Liver (tissue), 9 donors: ENCODE results near the gene C22orf31. TPM values are rescaled to one million over a fixed set of nuclear protein-coding genes. Genes with fewer than 3 reads are reported as not detected.

ENCODE experiments used
- DNase-seq: peaks from one replicate; pipeline ENCODE4 v3.0.0-alpha.2; 2017; ENCODE audit warnings: low spot score
- H3K27ac ChIP-seq, 2 donors: one replicate each; pipeline ENCODE4 v1.7.0; 2013; ENCODE audit warnings: inconsistent platforms in 2 of 2, low read length in 2 of 2, control low read depth in 1 of 2, low read depth in 1 of 2, mild to moderate bottlenecking in 1 of 2
- H3K27me3 ChIP-seq, 4 donors: one replicate each; pipeline versions ENCODE4 v1.6.1 to v1.7.0; 2013; ENCODE audit warnings: low read length in 3 of 4, inconsistent platforms in 1 of 4, mild to moderate bottlenecking in 1 of 4, moderate library complexity in 1 of 4; ENCODE audit not compliant: control insufficient read depth in 4 of 4, insufficient read depth in 4 of 4
- H3K36me3 ChIP-seq, 4 donors: one replicate each; pipeline versions ENCODE4 v1.6.1 to v1.7.0; 2013; ENCODE audit warnings: low read length in 3 of 4, mild to moderate bottlenecking in 3 of 4, low read depth in 1 of 4, moderate library complexity in 1 of 4; ENCODE audit not compliant: control insufficient read depth in 4 of 4, insufficient read depth in 3 of 4
- H3K4me1 ChIP-seq, 4 donors: one replicate each; pipeline versions ENCODE4 v1.6.1 to v1.7.0; 2013; ENCODE audit warnings: low read length in 3 of 4, mild to moderate bottlenecking in 3 of 4, moderate library complexity in 1 of 4; ENCODE audit not compliant: control insufficient read depth in 4 of 4, insufficient read depth in 4 of 4
- H3K4me3 ChIP-seq, 3 donors: one replicate each; pipeline versions ENCODE4 v1.6.1 to v1.7.0; 2013; ENCODE audit warnings: low read length in 3 of 3, control low read depth in 1 of 3, low read depth in 1 of 3, mild to moderate bottlenecking in 1 of 3
- H3K9ac ChIP-seq, 2 donors: one replicate each; pipeline ENCODE4 v1.7.0; 2013; ENCODE audit warnings: low read length in 2 of 2, mild to moderate bottlenecking in 2 of 2, moderate library complexity in 2 of 2, control low read depth in 1 of 2, low read depth in 1 of 2
- H3K9me3 ChIP-seq, 4 donors: one replicate each; pipeline versions ENCODE4 v1.6.1 to v1.7.0; 2013; ENCODE audit warnings: low read length in 3 of 4; ENCODE audit not compliant: control insufficient read depth in 4 of 4
- EGR1 ChIP-seq, 2 donors: IDR thresholded peaks; 2 replicates each; pipeline ENCODE4 v1.6.1; 2016 to 2018; ENCODE audit warnings: antibody characterized with exemption in 2 of 2, low read depth in 2 of 2
- FOXA1 ChIP-seq: IDR thresholded peaks from 2 replicates; pipeline ENCODE4 v1.6.1; 2016; ENCODE audit warnings: antibody characterized with exemption
- FOXA2 ChIP-seq: IDR thresholded peaks from 2 replicates; pipeline ENCODE4 v1.6.1; 2016; ENCODE audit warnings: antibody characterized with exemption
- GABPA ChIP-seq, 2 donors: IDR thresholded peaks in 1 of 2; conservative IDR thresholded peaks in 1 of 2; 2 replicates each; pipeline ENCODE4 v1.6.1; 2016; ENCODE audit warnings: antibody characterized with exemption in 2 of 2, mild to moderate bottlenecking in 1 of 2, moderate library complexity in 1 of 2
- HNF4A ChIP-seq, 2 donors: conservative IDR thresholded peaks; 2 replicates each; pipeline ENCODE4 v1.6.1; 2016; ENCODE audit warnings: antibody characterized with exemption in 2 of 2, mild to moderate bottlenecking in 2 of 2
- HNF4G ChIP-seq: IDR thresholded peaks from 2 replicates; pipeline ENCODE4 v1.6.1; 2016; ENCODE audit warnings: antibody characterized with exemption
- JUND ChIP-seq, 2 donors: IDR thresholded peaks; 2 replicates each; pipeline ENCODE4 v1.6.1; 2016; ENCODE audit warnings: antibody characterized with exemption in 2 of 2
- NR2F2 ChIP-seq: IDR thresholded peaks from 2 replicates; pipeline ENCODE4 v1.6.1; 2016; ENCODE audit warnings: antibody characterized with exemption
- RAD21 ChIP-seq, 2 donors: IDR thresholded peaks; 2 replicates each; pipeline ENCODE4 v1.6.1; 2016; ENCODE audit warnings: antibody characterized with exemption in 2 of 2, mild to moderate bottlenecking in 2 of 2
- RXRA ChIP-seq, 2 donors: IDR thresholded peaks; 2 replicates each; pipeline ENCODE4 v1.6.1; 2017 to 2018; ENCODE audit warnings: antibody characterized with exemption in 2 of 2, mild to moderate bottlenecking in 1 of 2
- SP1 ChIP-seq: IDR thresholded peaks from 2 replicates; pipeline ENCODE4 v1.6.1; 2018; ENCODE audit warnings: antibody characterized with exemption, mild to moderate bottlenecking
- TAF1 ChIP-seq: conservative IDR thresholded peaks from 2 replicates; pipeline ENCODE4 v1.6.1; 2016; ENCODE audit warnings: antibody characterized with exemption, mild to moderate bottlenecking
- YY1 ChIP-seq: IDR thresholded peaks from 2 replicates; pipeline ENCODE4 v1.6.1; 2016; ENCODE audit warnings: antibody characterized with exemption, mild to moderate bottlenecking
- WGBS: extraction: QIAGEN DNeasy Blood & Tissue Kit; methylation state at CpG from one replicate; pipeline ENCODE4 v1.1.7; 2013; 5-methylcytosine and 5-hydroxymethylcytosine counted together
- polyA plus RNA-seq, 2 donors: library from polyadenylated mRNA; stranded (reverse) in 1 of 2; unstranded in 1 of 2; fragments of 200-250 nt in 1 of 2; fragments of >200 nt in 1 of 2; fragmentation: Nextera tagmentation in 1 of 2; extraction: Ambion mirVana in 1 of 2; gene quantifications; one replicate each; pipeline versions ENCODE4 v1.2.1 to v1.2.3, GENCODE V29; 2013 to 2015
- total RNA-seq, 2 donors: library from RNA; depleted of rRNA; stranded (reverse); fragments of >200 nt; gene quantifications; one replicate each; pipeline ENCODE4 v1.2.3, GENCODE V29; 2014
- TF ChIP-seq, protein P1 (sequence below): IDR thresholded peaks from 2 replicates; pipeline ENCODE4 v1.6.1; 2016; ENCODE audit warnings: antibody characterized with exemption
- TF ChIP-seq, protein P2 (sequence below): IDR thresholded peaks from 2 replicates; pipeline ENCODE4 v1.6.1; 2016; ENCODE audit warnings: antibody characterized with exemption
- TF ChIP-seq, protein P3 (sequence below): fragments of 150-350 bp; IDR thresholded peaks from 2 replicates; pipeline ENCODE4 v1.5.1; 2017; ENCODE audit warnings: improper control_type of control experiment, low read depth, low read length; ENCODE audit not compliant: missing input control
- TF ChIP-seq, protein P4 (sequence below): IDR thresholded peaks from 2 replicates; pipeline ENCODE4 v1.6.1; 2016; ENCODE audit warnings: antibody characterized with exemption
- TF ChIP-seq, protein P5 (sequence below): IDR thresholded peaks from 2 replicates; pipeline ENCODE4 v1.6.1; 2016; ENCODE audit warnings: antibody characterized with exemption, mild to moderate bottlenecking
- donor health status: healthy.
- donor health status: healthy.
- donor health status: healthy.
- donor health status: healthy.
- donor health status: healthy.

Gene C22orf31
- total and polyA plus RNA-seq, 4 donors: 0.14 TPM; not detected in 3

DNA sequence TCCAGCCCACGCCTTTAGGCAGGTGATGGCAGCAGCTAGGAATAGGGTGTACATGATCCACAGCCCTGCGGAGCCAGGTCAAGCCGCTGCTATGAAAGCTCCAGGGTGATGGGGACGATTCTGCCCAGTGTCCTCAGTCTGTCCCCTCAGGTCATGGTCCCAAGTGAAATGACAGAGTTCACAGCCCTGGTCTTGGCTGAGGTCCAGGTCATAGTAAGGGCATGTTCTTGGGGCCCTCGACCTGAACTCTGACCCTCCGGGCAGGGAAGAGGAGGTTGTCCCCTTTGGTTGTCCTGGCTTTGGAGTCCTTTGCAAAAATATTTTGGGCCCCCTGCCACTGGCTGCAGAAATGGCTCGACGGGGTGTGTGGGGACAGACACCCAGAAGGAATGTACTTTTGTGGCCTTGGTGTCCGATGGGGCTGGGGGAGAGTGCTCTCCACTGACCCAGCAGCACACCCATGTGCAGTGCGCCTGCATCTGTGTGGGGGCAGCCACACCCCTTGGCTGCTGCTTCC lies 7.3 kb downstream of the C22orf31 start:
- 29% methylated on average over 10 of the region's 10 CpGs for WGBS
- Histone ChIP-seq H3K27ac (no peak overlapping the region), H3K9me3 (no peaks in the 10 kb centered on the region), H3K4me3 (no peak overlapping the region), H3K9ac (no peak overlapping the region), H3K36me3 (peaks cover 0 to 10% (median under 1%) of the 10 kb centered on the region in 4 donors), H3K4me1 (peaks cover 4 to 17% (median 13%) of the 10 kb centered on the region in 4 donors), H3K27me3 (no peaks in the 10 kb centered on the region)
- DNase-seq: peak; percentile 62
- TF ChIP-seq RAD21 (IDR thresholded peaks at IDR 0.05) (peak; percentile 15 to 65), NR2F2 (peak; percentile 96), FOXA1 (no peak), YY1 (no peak), JUND (IDR thresholded peaks at IDR 0.05) (peak in 1 of 2 donors; percentile 38), HNF4G (peak; percentile 91), HNF4A (conservative IDR thresholded peaks at IDR 0.05) (peak; percentile 97 to 99), SP1 (peak; percentile 77), TAF1 (no peak), GABPA (IDR thresholded peaks at IDR 0.05 in 1 of 2, conservative IDR thresholded peaks at IDR 0.05 in 1 of 2) (no peak), RXRA (IDR thresholded peaks at IDR 0.05) (peak; percentile 97 to 99), EGR1 (IDR thresholded peaks at IDR 0.05; ENCODE audit: low read depth in 2 of 2) (no peak)
- TF ChIP-seq, protein P1, sequence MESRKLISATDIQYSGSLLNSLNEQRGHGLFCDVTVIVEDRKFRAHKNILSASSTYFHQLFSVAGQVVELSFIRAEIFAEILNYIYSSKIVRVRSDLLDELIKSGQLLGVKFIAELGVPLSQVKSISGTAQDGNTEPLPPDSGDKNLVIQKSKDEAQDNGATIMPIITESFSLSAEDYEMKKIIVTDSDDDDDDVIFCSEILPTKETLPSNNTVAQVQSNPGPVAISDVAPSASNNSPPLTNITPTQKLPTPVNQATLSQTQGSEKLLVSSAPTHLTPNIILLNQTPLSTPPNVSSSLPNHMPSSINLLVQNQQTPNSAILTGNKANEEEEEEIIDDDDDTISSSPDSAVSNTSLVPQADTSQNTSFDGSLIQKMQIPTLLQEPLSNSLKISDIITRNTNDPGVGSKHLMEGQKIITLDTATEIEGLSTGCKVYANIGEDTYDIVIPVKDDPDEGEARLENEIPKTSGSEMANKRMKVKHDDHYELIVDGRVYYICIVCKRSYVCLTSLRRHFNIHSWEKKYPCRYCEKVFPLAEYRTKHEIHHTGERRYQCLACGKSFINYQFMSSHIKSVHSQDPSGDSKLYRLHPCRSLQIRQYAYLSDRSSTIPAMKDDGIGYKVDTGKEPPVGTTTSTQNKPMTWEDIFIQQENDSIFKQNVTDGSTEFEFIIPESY: no peak
- TF ChIP-seq, protein P2, sequence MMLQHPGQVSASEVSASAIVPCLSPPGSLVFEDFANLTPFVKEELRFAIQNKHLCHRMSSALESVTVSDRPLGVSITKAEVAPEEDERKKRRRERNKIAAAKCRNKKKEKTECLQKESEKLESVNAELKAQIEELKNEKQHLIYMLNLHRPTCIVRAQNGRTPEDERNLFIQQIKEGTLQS: peak; percentile 10
- TF ChIP-seq, protein P3, sequence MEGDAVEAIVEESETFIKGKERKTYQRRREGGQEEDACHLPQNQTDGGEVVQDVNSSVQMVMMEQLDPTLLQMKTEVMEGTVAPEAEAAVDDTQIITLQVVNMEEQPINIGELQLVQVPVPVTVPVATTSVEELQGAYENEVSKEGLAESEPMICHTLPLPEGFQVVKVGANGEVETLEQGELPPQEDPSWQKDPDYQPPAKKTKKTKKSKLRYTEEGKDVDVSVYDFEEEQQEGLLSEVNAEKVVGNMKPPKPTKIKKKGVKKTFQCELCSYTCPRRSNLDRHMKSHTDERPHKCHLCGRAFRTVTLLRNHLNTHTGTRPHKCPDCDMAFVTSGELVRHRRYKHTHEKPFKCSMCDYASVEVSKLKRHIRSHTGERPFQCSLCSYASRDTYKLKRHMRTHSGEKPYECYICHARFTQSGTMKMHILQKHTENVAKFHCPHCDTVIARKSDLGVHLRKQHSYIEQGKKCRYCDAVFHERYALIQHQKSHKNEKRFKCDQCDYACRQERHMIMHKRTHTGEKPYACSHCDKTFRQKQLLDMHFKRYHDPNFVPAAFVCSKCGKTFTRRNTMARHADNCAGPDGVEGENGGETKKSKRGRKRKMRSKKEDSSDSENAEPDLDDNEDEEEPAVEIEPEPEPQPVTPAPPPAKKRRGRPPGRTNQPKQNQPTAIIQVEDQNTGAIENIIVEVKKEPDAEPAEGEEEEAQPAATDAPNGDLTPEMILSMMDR: no peak
- TF ChIP-seq, protein P4, sequence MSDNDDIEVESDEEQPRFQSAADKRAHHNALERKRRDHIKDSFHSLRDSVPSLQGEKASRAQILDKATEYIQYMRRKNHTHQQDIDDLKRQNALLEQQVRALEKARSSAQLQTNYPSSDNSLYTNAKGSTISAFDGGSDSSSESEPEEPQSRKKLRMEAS: no peak

DNA sequence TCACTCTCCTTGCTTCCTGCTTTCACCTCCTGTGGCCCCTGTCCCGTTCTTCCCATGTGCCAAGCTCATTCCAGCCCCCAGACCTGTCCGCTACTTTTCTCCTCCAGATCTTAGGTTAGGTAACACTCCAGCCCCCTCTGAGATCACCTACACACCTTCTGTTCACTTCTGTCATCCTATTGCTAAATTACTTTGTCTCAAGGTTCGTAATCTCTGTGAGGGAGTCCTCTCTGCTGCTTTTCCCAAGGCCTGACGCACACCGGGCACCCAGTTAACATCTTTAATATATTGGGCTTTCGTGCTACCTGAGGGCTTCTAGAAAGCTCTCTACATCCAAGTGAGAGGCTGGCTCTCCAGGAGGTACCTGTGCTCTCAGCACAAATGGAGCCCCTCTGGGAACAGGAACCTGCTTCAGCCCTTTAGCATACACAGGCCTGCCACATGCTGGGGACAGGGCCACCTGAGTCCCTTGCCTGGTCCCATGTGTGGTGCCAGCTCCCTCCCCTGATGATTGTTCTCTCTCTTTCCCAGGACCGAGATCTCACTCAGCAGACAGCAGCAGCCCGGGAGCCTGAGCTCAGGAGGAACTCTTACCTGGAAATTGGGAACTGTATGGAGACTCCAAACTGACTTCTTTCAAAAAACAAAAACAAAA lies 8.5 kb downstream of the C22orf31 start:
- H3K9me3 ChIP-seq: no peaks in the 10 kb centered on the region
- H3K27ac ChIP-seq: no peak overlapping the region
- TF ChIP-seq FOXA1 (no peak), FOXA2 (no peak), SP1 (no peak), EGR1 (IDR thresholded peaks at IDR 0.05; ENCODE audit: low read depth in 2 of 2) (no peak)
- TF ChIP-seq, protein P4: no peak
- TF ChIP-seq, protein P5, sequence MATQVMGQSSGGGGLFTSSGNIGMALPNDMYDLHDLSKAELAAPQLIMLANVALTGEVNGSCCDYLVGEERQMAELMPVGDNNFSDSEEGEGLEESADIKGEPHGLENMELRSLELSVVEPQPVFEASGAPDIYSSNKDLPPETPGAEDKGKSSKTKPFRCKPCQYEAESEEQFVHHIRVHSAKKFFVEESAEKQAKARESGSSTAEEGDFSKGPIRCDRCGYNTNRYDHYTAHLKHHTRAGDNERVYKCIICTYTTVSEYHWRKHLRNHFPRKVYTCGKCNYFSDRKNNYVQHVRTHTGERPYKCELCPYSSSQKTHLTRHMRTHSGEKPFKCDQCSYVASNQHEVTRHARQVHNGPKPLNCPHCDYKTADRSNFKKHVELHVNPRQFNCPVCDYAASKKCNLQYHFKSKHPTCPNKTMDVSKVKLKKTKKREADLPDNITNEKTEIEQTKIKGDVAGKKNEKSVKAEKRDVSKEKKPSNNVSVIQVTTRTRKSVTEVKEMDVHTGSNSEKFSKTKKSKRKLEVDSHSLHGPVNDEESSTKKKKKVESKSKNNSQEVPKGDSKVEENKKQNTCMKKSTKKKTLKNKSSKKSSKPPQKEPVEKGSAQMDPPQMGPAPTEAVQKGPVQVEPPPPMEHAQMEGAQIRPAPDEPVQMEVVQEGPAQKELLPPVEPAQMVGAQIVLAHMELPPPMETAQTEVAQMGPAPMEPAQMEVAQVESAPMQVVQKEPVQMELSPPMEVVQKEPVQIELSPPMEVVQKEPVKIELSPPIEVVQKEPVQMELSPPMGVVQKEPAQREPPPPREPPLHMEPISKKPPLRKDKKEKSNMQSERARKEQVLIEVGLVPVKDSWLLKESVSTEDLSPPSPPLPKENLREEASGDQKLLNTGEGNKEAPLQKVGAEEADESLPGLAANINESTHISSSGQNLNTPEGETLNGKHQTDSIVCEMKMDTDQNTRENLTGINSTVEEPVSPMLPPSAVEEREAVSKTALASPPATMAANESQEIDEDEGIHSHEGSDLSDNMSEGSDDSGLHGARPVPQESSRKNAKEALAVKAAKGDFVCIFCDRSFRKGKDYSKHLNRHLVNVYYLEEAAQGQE: no peak
- WGBS: 96% methylated on average over 8 of the region's 8 CpGs
- H3K4me3 ChIP-seq: no peak overlapping the region
- H3K27me3 ChIP-seq: no peaks in the 10 kb centered on the region
- H3K36me3 ChIP-seq: peaks cover 0 to 19% (median 6%) of the 10 kb centered on the region in 4 donors
- no peak for DNase-seq
- H3K9ac ChIP-seq: no peak overlapping the region
- H3K4me1 ChIP-seq: peaks cover 4 to 17% (median 13%) of the 10 kb centered on the region in 4 donors
